GM10248 (cell line): ENCODE measurements around the gene LRRC4C.

Experiments
- CTCF ChIA-PET: fragments of 300-600 bp; sonication (Branson Sonifier 250); formaldehyde crosslinking; extraction: SDS; loops from one replicate; lab custom pipeline; 2021; ENCODE audit warnings: antibody characterized with exemption; lab: Yijun Ruan, JAX
- POLR2A ChIA-PET: fragments of 350-650 bp; sonication (Branson Sonifier 250); formaldehyde crosslinking; extraction: SDS; loops from one replicate; lab custom pipeline; 2020; ENCODE audit warnings: antibody characterized with exemption; lab: Yijun Ruan, JAX
- DNase-seq: peaks from one replicate; pipeline ENCODE4 v3.0.0; 2012; ENCODE audit errors: extremely low spot score
- TF ChIP-seq, protein P1 (sequence below): IDR thresholded peaks from 2 replicates; pipeline ENCODE4 v1.5.1; 2012; ENCODE audit warnings: mild to moderate bottlenecking, low read depth; ENCODE audit errors: extremely low read depth, missing control alignments, control extremely low read depth

The LRRC4C gene

DNA sequence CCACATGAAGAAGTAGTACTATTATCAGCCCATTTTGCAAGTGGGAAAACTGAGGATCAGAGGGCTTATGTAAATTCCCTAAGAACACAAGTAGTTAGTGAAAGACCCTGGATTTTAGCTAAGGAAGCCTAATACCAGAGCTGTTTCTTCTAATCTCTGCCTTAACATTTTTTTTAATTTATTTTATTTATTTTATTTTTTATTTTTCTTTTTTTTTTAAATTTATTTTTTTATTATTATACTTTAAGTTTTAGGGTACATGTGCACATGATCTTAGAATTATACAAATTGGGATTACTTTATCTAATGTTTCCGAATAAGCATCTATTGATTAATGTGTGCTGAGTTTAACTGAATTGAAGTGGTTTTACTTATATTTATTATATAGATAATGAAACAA lies 1015.3 kb downstream of the LRRC4C start:
- POLR2A ChIA-PET: no interaction called here
- CTCF ChIA-PET: no interaction called here
- DNase-seq: no peak
- TF ChIP-seq, protein P1, sequence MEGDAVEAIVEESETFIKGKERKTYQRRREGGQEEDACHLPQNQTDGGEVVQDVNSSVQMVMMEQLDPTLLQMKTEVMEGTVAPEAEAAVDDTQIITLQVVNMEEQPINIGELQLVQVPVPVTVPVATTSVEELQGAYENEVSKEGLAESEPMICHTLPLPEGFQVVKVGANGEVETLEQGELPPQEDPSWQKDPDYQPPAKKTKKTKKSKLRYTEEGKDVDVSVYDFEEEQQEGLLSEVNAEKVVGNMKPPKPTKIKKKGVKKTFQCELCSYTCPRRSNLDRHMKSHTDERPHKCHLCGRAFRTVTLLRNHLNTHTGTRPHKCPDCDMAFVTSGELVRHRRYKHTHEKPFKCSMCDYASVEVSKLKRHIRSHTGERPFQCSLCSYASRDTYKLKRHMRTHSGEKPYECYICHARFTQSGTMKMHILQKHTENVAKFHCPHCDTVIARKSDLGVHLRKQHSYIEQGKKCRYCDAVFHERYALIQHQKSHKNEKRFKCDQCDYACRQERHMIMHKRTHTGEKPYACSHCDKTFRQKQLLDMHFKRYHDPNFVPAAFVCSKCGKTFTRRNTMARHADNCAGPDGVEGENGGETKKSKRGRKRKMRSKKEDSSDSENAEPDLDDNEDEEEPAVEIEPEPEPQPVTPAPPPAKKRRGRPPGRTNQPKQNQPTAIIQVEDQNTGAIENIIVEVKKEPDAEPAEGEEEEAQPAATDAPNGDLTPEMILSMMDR: no peak

DNA sequence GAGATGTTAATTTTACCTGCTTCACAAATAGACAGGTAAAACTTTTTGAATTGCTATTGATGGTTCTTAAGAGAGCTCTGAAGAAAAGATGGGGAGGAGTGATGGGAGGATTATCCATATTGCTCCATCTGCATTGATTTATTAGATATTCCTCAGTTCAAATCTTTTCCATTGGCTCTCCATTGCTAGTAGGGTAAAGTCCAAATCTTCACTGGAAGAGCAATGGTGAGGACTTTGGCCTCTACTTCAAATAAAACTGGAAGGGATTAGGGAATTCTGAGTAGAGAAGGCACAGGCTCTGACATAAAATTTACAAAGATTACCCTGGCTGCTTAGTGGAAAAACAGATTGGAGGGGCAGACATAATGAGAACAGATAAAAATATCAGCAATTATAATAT lies 1024.1 kb downstream of the LRRC4C start:
- TF ChIP-seq, protein P1: no peak
- no peak for DNase-seq
- ChIA-PET CTCF (no interaction called here), POLR2A (no interaction called here)

DNA sequence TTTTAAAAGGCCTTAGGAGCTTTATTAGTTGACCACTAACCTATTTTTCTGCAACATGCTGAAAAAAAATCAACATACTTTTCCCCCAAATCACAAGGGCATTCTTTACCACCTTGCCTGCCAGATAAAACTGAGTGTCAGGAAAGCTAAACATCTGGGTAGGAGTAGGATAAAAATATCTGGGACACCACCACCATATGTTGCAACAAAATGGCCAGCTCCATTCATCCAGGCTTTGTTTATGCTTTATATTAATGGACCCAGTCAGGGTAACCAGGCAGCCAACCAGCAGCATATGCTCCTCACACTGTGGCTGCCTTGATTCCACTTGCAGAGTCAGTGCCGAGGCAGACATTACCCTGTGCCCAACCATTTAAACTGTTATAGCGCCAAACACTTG lies 1024.5 kb downstream of the LRRC4C start:
- TF ChIP-seq, protein P1: no peak
- CTCF ChIA-PET: no interaction called here
- no peak for DNase-seq
- POLR2A ChIA-PET: no interaction called here

- no peak for DNase-seq
- TF ChIP-seq, protein P1: no peak
- ChIA-PET POLR2A (no interaction called here), CTCF (no interaction called here)
These were observed 1027.1 kb downstream of the LRRC4C start for GRCh38 chr11:40432358-40432757.

- CTCF ChIA-PET: interaction anchor here (0.9 kb wide), 1 partner anchor 59 kb away, joined by 3 read pairs; no protein-coding TSS in a partner anchor
- POLR2A ChIA-PET: no interaction called here
- TF ChIP-seq, protein P1: no peak
- no peak for DNase-seq
These were observed 1034.3 kb downstream of the LRRC4C start for GRCh38 chr11:40425168-40425567.

- TF ChIP-seq, protein P1: no peak
- DNase-seq: no peak
- POLR2A ChIA-PET: no interaction called here
- CTCF ChIA-PET: interaction anchor here (1.1 kb wide), 1 partner anchor 11 kb away, joined by 3 read pairs; no protein-coding TSS in a partner anchor
These were observed 1038.1 kb downstream of the LRRC4C start for GRCh38 chr11:40421208-40421981.
